ENCODE results near the gene SLC37A1. TPM values are rescaled to one million over a fixed set of nuclear protein-coding genes. Genes with fewer than 3 reads are reported as not detected.

The SLC37A1 gene
- total RNA-seq, 1 experiment from 2014 or later, result 15.0 TPM

DNA sequence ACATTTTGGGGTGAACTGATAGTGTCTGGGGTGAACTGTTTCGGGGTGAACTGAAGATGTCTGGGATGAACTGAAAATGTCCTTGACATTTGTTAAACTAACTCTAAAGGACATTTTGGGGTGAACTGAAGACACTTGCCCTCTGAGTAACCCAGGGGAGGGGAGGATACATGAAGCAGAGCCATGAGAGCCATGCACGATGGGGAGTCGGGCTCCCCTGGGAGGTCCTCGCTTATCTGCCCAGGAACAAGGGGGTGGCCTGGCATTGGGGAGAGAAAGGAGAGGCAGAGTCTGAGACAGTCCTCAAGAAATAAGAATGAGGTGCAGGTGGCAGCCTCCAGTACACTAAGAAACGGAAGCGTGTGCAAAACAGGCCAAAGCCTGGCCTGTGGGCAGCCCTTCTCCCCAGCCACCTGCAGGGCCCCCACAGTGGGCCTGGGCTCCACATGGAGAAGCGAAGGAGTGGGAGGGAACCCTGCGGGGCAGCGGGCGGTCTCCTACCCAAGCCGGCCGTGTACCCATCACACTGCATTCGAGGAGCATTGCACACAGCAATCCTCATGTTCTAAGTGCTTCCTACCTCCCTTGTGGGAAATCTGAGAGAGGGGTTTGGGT, 41.8 kb upstream of the SLC37A1 start:
- POLR2A ChIA-PET, result no interaction called here
- CTCF ChIA-PET, result no interaction called here
- Histone ChIP-seq H4K20me1 (ENCODE audit: insufficient read depth) (no peaks in the 10 kb centered on the region), H2AFZ (ENCODE audit: low read depth, low read length, poor library complexity, severe bottlenecking) (no peak overlapping the region), H3K4me3 (replicated peaks in 1 of 2; ENCODE audit: low read depth in 1 of 2, low read length in 2 of 2) (no peak overlapping the region), H3K27me3 (ENCODE audit: insufficient read depth, low read length) (no peaks in the 10 kb centered on the region), H3K9me2 (ENCODE audit: insufficient read depth) (no peaks in the 10 kb centered on the region), H3K27ac (ENCODE audit: low read depth, low read length) (no peak overlapping the region), H3K79me2 (ENCODE audit: insufficient read depth, low read length) (no peaks in the 10 kb centered on the region), H3K36me3 (ENCODE audit: control insufficient read depth in 1 of 2, insufficient read depth in 2 of 2, low read length in 2 of 2) (no peaks in the 10 kb centered on the region), H3K4me1 (ENCODE audit: control insufficient read depth in 1 of 2, insufficient read depth in 2 of 2, low read length in 2 of 2) (peaks cover 15 to 27% of the 10 kb centered on the region in 2 experiments), H3K9ac (ENCODE audit: low read length) (no peak overlapping the region), H3K4me2 (ENCODE audit: low read length) (no peak overlapping the region), H3K9me3 (ENCODE audit: control insufficient read depth in 1 of 2, insufficient read depth in 1 of 2, low read depth in 1 of 2, low read length in 2 of 2) (no peaks in the 10 kb centered on the region)
- intact Hi-C loops (cut with micrococcal nuclease), result no loop called here
- RAD21 ChIA-PET (ENCODE audit: low non-redundant PET in 1 of 2, low total read pairs in 2 of 2, uncharacterized antibody in 2 of 2, unreplicated experiment in 2 of 2), result no interaction called here
- ATAC-seq (no peak), DNase-seq (ENCODE audit: low read depth, low spot score) (no peak)
- BruUV-seq (replicated peaks), result no TSS peak
- TF ChIP-seq RAD21 (IDR thresholded peaks at IDR 0.05; ENCODE audit: low read depth) (no peak), YY1 (IDR thresholded peaks at IDR 0.05; ENCODE audit: extremely low read depth, insufficient replicate concordance, low read depth, low read length) (no peak), ZFX (IDR thresholded peaks at IDR 0.05) (no peak), ELF1 (IDR thresholded peaks at IDR 0.05; ENCODE audit: borderline replicate concordance, low read depth) (no peak), POLR2AphosphoS5 (IDR thresholded peaks at IDR 0.05; ENCODE audit: low read depth, low read length) (no peak), TCF7L2 (IDR thresholded peaks at IDR 0.05; ENCODE audit: borderline replicate concordance, extremely low read depth, insufficient read depth, insufficient read length) (no peak), EGR1 (IDR thresholded peaks at IDR 0.05; ENCODE audit: low read depth) (no peak), CBX3 (IDR thresholded peaks at IDR 0.05; ENCODE audit: low read depth) (no peak)
- TF ChIP-seq, protein P1, sequence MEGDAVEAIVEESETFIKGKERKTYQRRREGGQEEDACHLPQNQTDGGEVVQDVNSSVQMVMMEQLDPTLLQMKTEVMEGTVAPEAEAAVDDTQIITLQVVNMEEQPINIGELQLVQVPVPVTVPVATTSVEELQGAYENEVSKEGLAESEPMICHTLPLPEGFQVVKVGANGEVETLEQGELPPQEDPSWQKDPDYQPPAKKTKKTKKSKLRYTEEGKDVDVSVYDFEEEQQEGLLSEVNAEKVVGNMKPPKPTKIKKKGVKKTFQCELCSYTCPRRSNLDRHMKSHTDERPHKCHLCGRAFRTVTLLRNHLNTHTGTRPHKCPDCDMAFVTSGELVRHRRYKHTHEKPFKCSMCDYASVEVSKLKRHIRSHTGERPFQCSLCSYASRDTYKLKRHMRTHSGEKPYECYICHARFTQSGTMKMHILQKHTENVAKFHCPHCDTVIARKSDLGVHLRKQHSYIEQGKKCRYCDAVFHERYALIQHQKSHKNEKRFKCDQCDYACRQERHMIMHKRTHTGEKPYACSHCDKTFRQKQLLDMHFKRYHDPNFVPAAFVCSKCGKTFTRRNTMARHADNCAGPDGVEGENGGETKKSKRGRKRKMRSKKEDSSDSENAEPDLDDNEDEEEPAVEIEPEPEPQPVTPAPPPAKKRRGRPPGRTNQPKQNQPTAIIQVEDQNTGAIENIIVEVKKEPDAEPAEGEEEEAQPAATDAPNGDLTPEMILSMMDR (IDR thresholded peaks at IDR 0.05 in 2 of 3, conservative IDR thresholded peaks at IDR 0.05 in 1 of 3; ENCODE audit: borderline replicate concordance in 1 of 3, insufficient read depth in 1 of 3, low read depth in 2 of 3, low read length in 2 of 3), result no peak
- TF ChIP-seq, protein P2, sequence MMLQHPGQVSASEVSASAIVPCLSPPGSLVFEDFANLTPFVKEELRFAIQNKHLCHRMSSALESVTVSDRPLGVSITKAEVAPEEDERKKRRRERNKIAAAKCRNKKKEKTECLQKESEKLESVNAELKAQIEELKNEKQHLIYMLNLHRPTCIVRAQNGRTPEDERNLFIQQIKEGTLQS (IDR thresholded peaks at IDR 0.05), result no peak
- TF ChIP-seq, protein P3, sequence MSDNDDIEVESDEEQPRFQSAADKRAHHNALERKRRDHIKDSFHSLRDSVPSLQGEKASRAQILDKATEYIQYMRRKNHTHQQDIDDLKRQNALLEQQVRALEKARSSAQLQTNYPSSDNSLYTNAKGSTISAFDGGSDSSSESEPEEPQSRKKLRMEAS (IDR thresholded peaks at IDR 0.05), result no peak

All from HCT116 (cell line).